ENCODE results near the gene CACNA1A. TPM values are rescaled to one million over a fixed set of nuclear protein-coding genes. Genes with fewer than 3 reads are reported as not detected.

CACNA1A gene
- total RNA-seq, 1 experiment from 2014 or later = not detected

GRCh38 chr19:13493516-13494310 lies 12.6 kb downstream of the CACNA1A start:
- peaks cover 7% of the 10 kb centered on the region for H3K9me3 Mint-ChIP-seq (ENCODE audit: unreplicated experiment)
- intact Hi-C loops (cut with micrococcal nuclease) = no loop called here
- peaks cover 44% of the 10 kb centered on the region for H3K27me3 Mint-ChIP-seq (ENCODE audit: insufficient read depth, unreplicated experiment)
- no peaks in the 10 kb centered on the region for H3K36me3 Mint-ChIP-seq (ENCODE audit: insufficient read depth, unreplicated experiment)
- no TSS peak for BruUV-seq (replicated peaks)
- H3K4me1 Mint-ChIP-seq (ENCODE audit: insufficient read depth, unreplicated experiment) = no peaks in the 10 kb centered on the region
- no peak for TF ChIP-seq CTCF (IDR thresholded peaks at IDR 0.05; ENCODE audit: unreplicated experiment)
- no peak for DNase-seq (ENCODE audit: unreplicated experiment)
- no peak overlapping the region for H3K4me3 Mint-ChIP-seq (ENCODE audit: unreplicated experiment)
- ChIA-PET POLR2A (interaction anchor here (0.7 kb wide), 1 partner anchor 1902 kb away, joined by 3 read pairs; no protein-coding TSS in a partner anchor), CTCF (interaction anchor here (0.5 kb wide), 1 partner anchor 26 kb away, joined by 4 read pairs; no protein-coding TSS in a partner anchor)
- no peak overlapping the region for H3K27ac Mint-ChIP-seq (ENCODE audit: low read depth, unreplicated experiment)

- peaks cover 48% of the 10 kb centered on the region for H3K27me3 Mint-ChIP-seq (ENCODE audit: insufficient read depth, unreplicated experiment)
These were observed 14.2 kb downstream of the CACNA1A start for GRCh38 chr19:13492128-13492527.

GRCh38 chr19:13487985-13488384 lies 18.3 kb downstream of the CACNA1A start:
- H3K4me1 Mint-ChIP-seq (ENCODE audit: insufficient read depth, unreplicated experiment) = no peaks in the 10 kb centered on the region
- DNase-seq (ENCODE audit: unreplicated experiment) = no peak
- BruUV-seq (replicated peaks) = no TSS peak
- no peaks in the 10 kb centered on the region for H3K36me3 Mint-ChIP-seq (ENCODE audit: insufficient read depth, unreplicated experiment)
- peaks cover 58% of the 10 kb centered on the region for H3K27me3 Mint-ChIP-seq (ENCODE audit: insufficient read depth, unreplicated experiment)
- no peak overlapping the region for H3K4me3 Mint-ChIP-seq (ENCODE audit: unreplicated experiment)
- POLR2A ChIA-PET = no interaction called here
- no peak for TF ChIP-seq CTCF (IDR thresholded peaks at IDR 0.05; ENCODE audit: unreplicated experiment)
- peaks cover 2% of the 10 kb centered on the region for H3K9me3 Mint-ChIP-seq (ENCODE audit: unreplicated experiment)
- no peak overlapping the region for H3K27ac Mint-ChIP-seq (ENCODE audit: low read depth, unreplicated experiment)
- intact Hi-C loops (cut with micrococcal nuclease) = no loop called here
- CTCF ChIA-PET = no interaction called here

More at GRCh38 chr19:13492128-13492527, 14.2 kb downstream of the CACNA1A start:
- peak; percentile 2 for DNase-seq (ENCODE audit: unreplicated experiment)
- Mint-ChIP-seq H3K4me1 (ENCODE audit: insufficient read depth, unreplicated experiment) (no peaks in the 10 kb centered on the region), H3K9me3 (ENCODE audit: unreplicated experiment) (peaks cover 7% of the 10 kb centered on the region), H3K36me3 (ENCODE audit: insufficient read depth, unreplicated experiment) (no peaks in the 10 kb centered on the region), H3K27ac (ENCODE audit: low read depth, unreplicated experiment) (no peak overlapping the region), H3K4me3 (ENCODE audit: unreplicated experiment) (no peak overlapping the region)
- ChIA-PET POLR2A (no interaction called here), CTCF (no interaction called here)
- TF ChIP-seq CTCF (IDR thresholded peaks at IDR 0.05; ENCODE audit: unreplicated experiment) = no peak
- BruUV-seq (replicated peaks) = no TSS peak
- intact Hi-C loops (cut with micrococcal nuclease) = no loop called here

- Mint-ChIP-seq H3K4me1 (ENCODE audit: insufficient read depth, unreplicated experiment) (no peaks in the 10 kb centered on the region), H3K9me3 (ENCODE audit: unreplicated experiment) (peaks cover 8% of the 10 kb centered on the region), H3K4me3 (ENCODE audit: unreplicated experiment) (no peak overlapping the region), H3K27me3 (ENCODE audit: insufficient read depth, unreplicated experiment) (peaks cover 20% of the 10 kb centered on the region), H3K27ac (ENCODE audit: low read depth, unreplicated experiment) (no peak overlapping the region), H3K36me3 (ENCODE audit: insufficient read depth, unreplicated experiment) (no peaks in the 10 kb centered on the region)
- CTCF ChIA-PET = no interaction called here
- POLR2A ChIA-PET = no interaction called here
- no TSS peak for BruUV-seq (replicated peaks)
- no peak for TF ChIP-seq CTCF (IDR thresholded peaks at IDR 0.05; ENCODE audit: unreplicated experiment)
- intact Hi-C loops (cut with micrococcal nuclease) = no loop called here
- no peak for DNase-seq (ENCODE audit: unreplicated experiment)
These were observed 22.1 kb downstream of the CACNA1A start for GRCh38 chr19:13484166-13484565.

Measured in MCF 10A (cell line).